GM21786 (cell line): Measurements from ENCODE around the gene FXYD6.

Experiments used
- ATAC-seq: cut with Tn5 transposase; IDR thresholded peaks from one replicate; pipeline ENCODE4 v1.9.1; 2021; ENCODE audit not compliant: unreplicated experiment

The FXYD6 gene

GRCh38 chr11:117851106-117851505 lies 25.4 kb downstream of the FXYD6 start:
- ATAC-seq = no peak

- no peak for ATAC-seq
Measured at GRCh38 chr11:117849781-117850414, 26.6 kb downstream of the FXYD6 start.

GRCh38 chr11:117843666-117844484 lies 32.6 kb downstream of the FXYD6 start:
- ATAC-seq = no peak

- ATAC-seq = no peak
Measured at GRCh38 chr11:117842131-117842941, 34.1 kb downstream of the FXYD6 start.

GRCh38 chr11:117841551-117842031 lies 34.9 kb downstream of the FXYD6 start:
- no peak for ATAC-seq

- ATAC-seq = no peak
Measured at GRCh38 chr11:117840881-117841550, 35.4 kb downstream of the FXYD6 start.

- ATAC-seq = no peak
Measured at GRCh38 chr11:117839936-117840813, 36.3 kb downstream of the FXYD6 start.

GRCh38 chr11:117839380-117839881 lies 37.0 kb downstream of the FXYD6 start:
- ATAC-seq = no peak

GRCh38 chr11:117838901-117839300 lies 37.6 kb downstream of the FXYD6 start:
- no peak for ATAC-seq

- no peak for ATAC-seq
Measured at GRCh38 chr11:117837791-117838190, 38.7 kb downstream of the FXYD6 start.

GRCh38 chr11:117837070-117837776 lies 39.2 kb downstream of the FXYD6 start:
- ATAC-seq = no peak

GRCh38 chr11:117836077-117836960 lies 40.1 kb downstream of the FXYD6 start:
- ATAC-seq = no peak

GRCh38 chr11:117835576-117835975 lies 40.9 kb downstream of the FXYD6 start:
- no peak for ATAC-seq

- ATAC-seq = no peak
Measured at GRCh38 chr11:117834838-117835443, 41.5 kb downstream of the FXYD6 start.

- ATAC-seq = no peak
Measured at GRCh38 chr11:117834068-117834810, 42.2 kb downstream of the FXYD6 start.

- no peak for ATAC-seq
Measured at GRCh38 chr11:117833401-117833891, 43.0 kb downstream of the FXYD6 start.

- no peak for ATAC-seq
Measured at GRCh38 chr11:117832511-117832910, 43.9 kb downstream of the FXYD6 start.
